HEK293 (cell line): ENCODE results near the gene UBE2F.

ENCODE experiments used
- PRDM1 ChIP-seq: fragments of 450-650 bp; formaldehyde crosslinking; IDR thresholded peaks from 2 replicates; pipeline ENCODE4; 2016; ENCODE audit warnings: missing biosample characterization, missing genetic modification characterization
- SP2 ChIP-seq: fragments of 450-650 bp; formaldehyde crosslinking; IDR thresholded peaks from 2 replicates; pipeline ENCODE4 v1.5.1; 2016; ENCODE audit warnings: missing biosample characterization, missing genetic modification characterization
- ZFP3 ChIP-seq: fragments of 450-650 bp; formaldehyde crosslinking; IDR thresholded peaks from 2 replicates; pipeline ENCODE4 v1.5.1; 2016; ENCODE audit warnings: low read depth, missing biosample characterization, missing genetic modification characterization
- ZFP41 ChIP-seq: fragments of 450-650 bp; formaldehyde crosslinking; IDR thresholded peaks from 2 replicates; pipeline ENCODE4 v1.5.1; 2016; ENCODE audit warnings: missing biosample characterization, missing genetic modification characterization, borderline replicate concordance
- ZNF114 ChIP-seq: fragments of 450-650 bp; formaldehyde crosslinking; IDR thresholded peaks from 2 replicates; pipeline ENCODE4 v1.5.0; 2017; ENCODE audit warnings: missing biosample characterization, missing genetic modification characterization
- ZNF138 ChIP-seq: fragments of 450-650 bp; formaldehyde crosslinking; IDR thresholded peaks from 2 replicates; pipeline ENCODE4 v1.5.1; 2016; ENCODE audit warnings: missing biosample characterization, missing genetic modification characterization, borderline replicate concordance
- ZNF600 ChIP-seq: fragments of 450-650 bp; formaldehyde crosslinking; IDR thresholded peaks from 2 replicates; pipeline ENCODE4 v1.5.1; 2016; ENCODE audit warnings: missing biosample characterization, missing genetic modification characterization
- TF ChIP-seq, protein P1 (sequence below): fragments of 450-650 bp; formaldehyde crosslinking; IDR thresholded peaks from 2 replicates; pipeline ENCODE4 v1.5.1; 2016; ENCODE audit warnings: missing biosample characterization, missing genetic modification characterization
- TF ChIP-seq, protein P2 (sequence below): fragments of 450-650 bp; formaldehyde crosslinking; IDR thresholded peaks from 2 replicates; pipeline ENCODE4 v1.5.1; 2016; ENCODE audit warnings: missing biosample characterization, missing genetic modification characterization

DNA sequence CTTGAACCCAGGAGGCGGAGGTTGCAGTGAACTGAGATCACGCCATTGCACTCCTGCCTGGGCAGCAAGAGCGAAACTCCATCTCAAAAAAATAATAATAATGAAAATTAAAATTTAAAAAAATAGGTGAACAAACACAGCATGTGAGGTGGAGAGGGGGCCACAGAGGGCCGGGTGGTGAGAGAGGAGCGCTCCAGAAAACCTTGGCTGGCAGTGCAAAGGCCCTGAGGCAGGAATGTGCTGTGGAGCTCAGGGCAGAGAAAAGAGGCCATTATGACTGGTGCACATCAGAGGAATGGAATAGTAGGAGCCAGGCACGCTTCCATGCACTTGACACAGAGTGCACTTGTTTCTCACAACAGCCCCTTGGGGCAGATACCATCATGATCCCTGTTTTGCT is 72.3 kb downstream of the UBE2F start:
- TF ChIP-seq ZNF138 (tag by site-specific recombination) (no peak), SP2 (tag by site-specific recombination) (no peak), ZNF600 (tag by site-specific recombination) (no peak), PRDM1 (tag by site-specific recombination) (no peak), ZFP3 (tag by site-specific recombination) (no peak), ZFP41 (tag by site-specific recombination) (no peak), ZNF114 (tag by site-specific recombination) (no peak)
- TF ChIP-seq, protein P1, sequence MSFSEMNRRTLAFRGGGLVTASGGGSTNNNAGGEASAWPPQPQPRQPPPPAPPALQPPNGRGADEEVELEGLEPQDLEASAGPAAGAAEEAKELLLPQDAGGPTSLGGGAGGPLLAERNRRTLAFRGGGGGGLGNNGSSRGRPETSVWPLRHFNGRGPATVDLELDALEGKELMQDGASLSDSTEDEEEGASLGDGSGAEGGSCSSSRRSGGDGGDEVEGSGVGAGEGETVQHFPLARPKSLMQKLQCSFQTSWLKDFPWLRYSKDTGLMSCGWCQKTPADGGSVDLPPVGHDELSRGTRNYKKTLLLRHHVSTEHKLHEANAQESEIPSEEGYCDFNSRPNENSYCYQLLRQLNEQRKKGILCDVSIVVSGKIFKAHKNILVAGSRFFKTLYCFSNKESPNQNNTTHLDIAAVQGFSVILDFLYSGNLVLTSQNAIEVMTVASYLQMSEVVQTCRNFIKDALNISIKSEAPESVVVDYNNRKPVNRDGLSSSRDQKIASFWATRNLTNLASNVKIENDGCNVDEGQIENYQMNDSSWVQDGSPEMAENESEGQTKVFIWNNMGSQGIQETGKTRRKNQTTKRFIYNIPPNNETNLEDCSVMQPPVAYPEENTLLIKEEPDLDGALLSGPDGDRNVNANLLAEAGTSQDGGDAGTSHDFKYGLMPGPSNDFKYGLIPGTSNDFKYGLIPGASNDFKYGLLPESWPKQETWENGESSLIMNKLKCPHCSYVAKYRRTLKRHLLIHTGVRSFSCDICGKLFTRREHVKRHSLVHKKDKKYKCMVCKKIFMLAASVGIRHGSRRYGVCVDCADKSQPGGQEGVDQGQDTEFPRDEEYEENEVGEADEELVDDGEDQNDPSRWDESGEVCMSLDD = no peak
- TF ChIP-seq, protein P2, sequence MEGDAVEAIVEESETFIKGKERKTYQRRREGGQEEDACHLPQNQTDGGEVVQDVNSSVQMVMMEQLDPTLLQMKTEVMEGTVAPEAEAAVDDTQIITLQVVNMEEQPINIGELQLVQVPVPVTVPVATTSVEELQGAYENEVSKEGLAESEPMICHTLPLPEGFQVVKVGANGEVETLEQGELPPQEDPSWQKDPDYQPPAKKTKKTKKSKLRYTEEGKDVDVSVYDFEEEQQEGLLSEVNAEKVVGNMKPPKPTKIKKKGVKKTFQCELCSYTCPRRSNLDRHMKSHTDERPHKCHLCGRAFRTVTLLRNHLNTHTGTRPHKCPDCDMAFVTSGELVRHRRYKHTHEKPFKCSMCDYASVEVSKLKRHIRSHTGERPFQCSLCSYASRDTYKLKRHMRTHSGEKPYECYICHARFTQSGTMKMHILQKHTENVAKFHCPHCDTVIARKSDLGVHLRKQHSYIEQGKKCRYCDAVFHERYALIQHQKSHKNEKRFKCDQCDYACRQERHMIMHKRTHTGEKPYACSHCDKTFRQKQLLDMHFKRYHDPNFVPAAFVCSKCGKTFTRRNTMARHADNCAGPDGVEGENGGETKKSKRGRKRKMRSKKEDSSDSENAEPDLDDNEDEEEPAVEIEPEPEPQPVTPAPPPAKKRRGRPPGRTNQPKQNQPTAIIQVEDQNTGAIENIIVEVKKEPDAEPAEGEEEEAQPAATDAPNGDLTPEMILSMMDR (tag by site-specific recombination) = no peak
